Astrocyte of the cerebellum (primary cell): ENCODE data around the gene CATSPER1.

Experiments used
- DNase-seq: peaks from one replicate; pipeline ENCODE4 v3.0.0-alpha.2; 2011; ENCODE audit warnings: low read depth
- H3K4me3 ChIP-seq: 2 replicates; pipeline ENCODE4 v1.5.1; 2011; ENCODE audit warnings: mild to moderate bottlenecking, low read depth, low read length, moderate library complexity
- in situ Hi-C: cut with HindIII; loops from 2 replicates; pipeline ENCODE4 v1.10.0; 2017; ENCODE audit warnings: low sequenced_read_pairs
- TF ChIP-seq, protein P1 (sequence below): IDR thresholded peaks from 2 replicates; pipeline ENCODE4 v1.5.1; 2012; ENCODE audit warnings: low read length, low read depth, moderate library complexity, mild to moderate bottlenecking; ENCODE audit errors: missing control alignments

CATSPER1 gene

DNA sequence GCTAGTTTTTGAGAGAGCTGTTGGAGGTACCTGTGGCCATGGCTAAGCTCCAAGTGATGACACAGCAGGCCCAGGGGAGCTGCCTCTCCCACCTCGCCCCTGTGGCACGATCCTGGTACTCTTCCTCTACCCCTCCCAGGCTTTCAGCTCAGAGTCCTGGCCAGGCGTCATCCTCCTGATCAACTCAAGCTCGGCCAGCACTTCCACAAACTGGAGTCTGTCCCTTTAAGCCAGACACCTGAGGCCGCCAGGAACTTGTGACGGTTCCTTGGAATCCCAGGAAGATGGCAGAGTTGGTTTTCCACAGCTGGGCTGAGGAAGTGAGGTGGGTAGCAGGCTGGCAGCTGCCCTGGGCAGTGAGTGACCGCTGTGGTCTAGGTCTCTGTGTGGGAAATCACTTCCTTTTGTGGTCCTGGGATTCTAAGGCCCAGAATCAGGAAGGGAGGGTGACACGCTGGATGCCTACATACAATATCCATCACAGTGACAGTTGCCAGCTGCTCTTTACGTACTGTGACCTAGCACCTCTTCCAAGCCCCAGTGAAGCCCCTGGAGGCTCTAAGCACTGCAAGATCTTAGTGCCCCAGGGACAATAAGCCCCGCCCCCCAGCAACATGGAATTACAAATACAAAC lies 17.7 kb downstream of the CATSPER1 start:
- DNase-seq, result no peak

DNA sequence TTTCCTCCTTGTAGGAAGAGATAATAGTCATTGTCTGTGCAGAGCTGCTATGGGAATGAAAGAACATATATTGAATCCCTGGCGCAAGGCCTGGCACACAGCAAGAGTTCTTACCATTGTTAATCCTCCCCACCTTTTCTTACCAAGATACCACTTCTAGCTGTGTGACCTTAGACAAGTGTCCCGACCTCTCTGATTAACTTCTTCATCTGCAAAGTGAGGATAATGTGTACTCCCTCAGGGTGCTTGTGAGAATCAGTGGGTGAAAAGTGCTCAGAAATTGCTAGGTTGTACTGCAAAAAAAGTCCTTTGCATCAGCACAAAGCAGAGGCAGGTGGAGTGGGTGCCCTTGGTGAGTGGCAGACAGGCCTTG lies 18.2 kb downstream of the CATSPER1 start:
- TF ChIP-seq, protein P1, sequence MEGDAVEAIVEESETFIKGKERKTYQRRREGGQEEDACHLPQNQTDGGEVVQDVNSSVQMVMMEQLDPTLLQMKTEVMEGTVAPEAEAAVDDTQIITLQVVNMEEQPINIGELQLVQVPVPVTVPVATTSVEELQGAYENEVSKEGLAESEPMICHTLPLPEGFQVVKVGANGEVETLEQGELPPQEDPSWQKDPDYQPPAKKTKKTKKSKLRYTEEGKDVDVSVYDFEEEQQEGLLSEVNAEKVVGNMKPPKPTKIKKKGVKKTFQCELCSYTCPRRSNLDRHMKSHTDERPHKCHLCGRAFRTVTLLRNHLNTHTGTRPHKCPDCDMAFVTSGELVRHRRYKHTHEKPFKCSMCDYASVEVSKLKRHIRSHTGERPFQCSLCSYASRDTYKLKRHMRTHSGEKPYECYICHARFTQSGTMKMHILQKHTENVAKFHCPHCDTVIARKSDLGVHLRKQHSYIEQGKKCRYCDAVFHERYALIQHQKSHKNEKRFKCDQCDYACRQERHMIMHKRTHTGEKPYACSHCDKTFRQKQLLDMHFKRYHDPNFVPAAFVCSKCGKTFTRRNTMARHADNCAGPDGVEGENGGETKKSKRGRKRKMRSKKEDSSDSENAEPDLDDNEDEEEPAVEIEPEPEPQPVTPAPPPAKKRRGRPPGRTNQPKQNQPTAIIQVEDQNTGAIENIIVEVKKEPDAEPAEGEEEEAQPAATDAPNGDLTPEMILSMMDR, result no peak
- no peak for DNase-seq
- H3K4me3 ChIP-seq, result no peak overlapping the region
- in situ Hi-C loops, result no loop called here

More for the DNA sequence above, 17.7 kb downstream of the CATSPER1 start:
- H3K4me3 ChIP-seq, result no peak overlapping the region
- TF ChIP-seq, protein P1, result no peak
- in situ Hi-C loops, result no loop called here

DNA sequence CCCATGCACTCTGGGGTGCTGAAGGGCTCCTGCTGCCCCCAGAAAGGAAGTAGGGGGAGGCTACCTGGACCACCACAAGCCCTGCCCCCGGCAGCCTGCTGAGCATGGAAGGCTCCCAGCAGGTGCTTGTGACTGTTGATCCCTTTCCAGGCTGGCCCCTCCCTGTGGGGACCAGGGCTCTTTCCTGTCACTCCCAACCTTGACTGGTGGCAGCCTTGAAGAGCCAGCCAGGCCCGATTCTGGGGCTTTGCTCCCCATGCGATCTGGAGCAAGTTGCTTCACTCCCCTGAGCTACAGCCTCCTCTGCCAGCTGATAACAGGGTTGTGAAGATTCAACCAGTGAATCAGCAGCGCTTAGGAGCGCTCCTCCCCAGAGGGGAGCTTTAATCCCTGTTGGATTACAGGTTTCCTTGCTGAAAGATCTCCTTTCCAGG lies 19.1 kb downstream of the CATSPER1 start:
- TF ChIP-seq, protein P1, result no peak
- H3K4me3 ChIP-seq, result no peak overlapping the region
- in situ Hi-C loops, result no loop called here
- DNase-seq, result no peak

DNA sequence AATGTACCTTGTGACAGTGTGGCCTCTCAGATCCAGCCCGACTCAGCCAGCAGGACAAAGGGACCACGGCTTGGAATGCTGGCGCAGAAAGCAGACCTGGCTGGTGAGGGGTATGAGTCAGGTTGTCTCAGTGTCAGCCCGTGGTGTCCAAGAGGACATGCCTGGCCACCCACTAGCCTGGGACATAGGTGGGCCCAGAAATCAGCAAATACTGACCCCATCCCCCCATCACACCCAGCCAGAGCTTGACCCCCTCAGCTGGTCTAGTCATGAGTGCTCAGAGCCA lies 19.4 kb downstream of the CATSPER1 start:
- in situ Hi-C loops, result no loop called here
- DNase-seq, result no peak
- no peak overlapping the region for H3K4me3 ChIP-seq
- TF ChIP-seq, protein P1, result no peak

DNA sequence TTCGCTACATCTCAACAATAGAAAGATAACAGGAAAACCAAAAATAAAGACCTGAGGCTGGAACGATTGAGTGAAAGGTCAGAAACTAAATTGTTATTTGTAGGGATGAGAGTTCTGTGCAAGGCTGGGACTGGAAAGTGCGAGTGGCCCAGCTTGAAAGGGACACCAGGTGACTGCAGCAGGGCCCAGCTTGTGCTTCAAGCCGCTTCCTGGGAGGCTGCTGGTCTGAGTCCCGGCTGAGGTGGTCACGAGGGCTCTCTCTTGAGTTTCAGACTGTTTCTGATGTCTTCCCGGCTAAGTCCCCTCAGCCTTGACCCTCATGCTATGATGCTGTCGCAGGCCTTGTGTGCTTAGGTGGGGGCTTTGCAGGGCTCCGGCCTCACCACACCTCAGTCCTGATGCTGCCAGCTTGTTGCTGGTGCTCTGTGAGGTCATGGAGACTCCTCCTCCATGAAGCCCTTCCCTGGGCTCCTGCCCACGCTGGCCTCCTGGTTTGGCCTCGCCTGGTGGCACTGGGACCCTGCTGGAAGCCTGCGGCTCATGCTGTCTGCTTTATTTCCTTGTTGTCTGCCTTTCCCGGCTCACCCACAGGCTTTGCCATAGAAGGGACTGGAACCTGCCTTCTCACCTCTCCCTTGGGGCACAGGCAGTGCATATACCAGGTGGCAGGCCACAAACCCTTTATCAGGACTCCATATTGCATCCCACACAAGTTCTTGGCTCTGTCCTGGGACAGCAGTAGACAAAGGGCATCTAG lies 20.0 kb downstream of the CATSPER1 start:
- TF ChIP-seq, protein P1, result no peak
- in situ Hi-C loops, result no loop called here
- DNase-seq, result no peak
- no peak overlapping the region for H3K4me3 ChIP-seq

DNA sequence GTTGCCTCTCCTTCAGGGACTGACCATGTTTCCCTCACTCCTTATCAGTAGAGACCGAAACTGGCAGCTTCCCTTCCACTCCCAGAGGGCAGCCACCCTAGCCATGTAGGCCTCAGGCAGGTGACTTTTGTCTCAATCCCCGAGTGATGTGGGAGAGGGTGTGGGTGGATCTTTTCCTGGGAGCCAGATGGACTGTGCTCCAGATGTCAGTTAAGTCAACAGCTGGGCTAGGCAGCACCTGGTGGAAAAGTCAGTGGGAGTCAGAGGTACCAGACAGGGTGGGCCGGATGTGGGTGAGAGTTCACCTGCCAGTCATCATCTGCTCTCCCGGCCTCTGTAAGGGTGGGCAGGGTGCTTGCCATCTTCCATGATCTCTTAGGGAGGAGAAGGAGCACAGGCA lies 22.1 kb downstream of the CATSPER1 start:
- H3K4me3 ChIP-seq, result no peak overlapping the region
- no peak for DNase-seq
- TF ChIP-seq, protein P1, result no peak
- in situ Hi-C loops, result no loop called here
